Mammary epithelial cell (primary cell): Measurements from ENCODE around the gene QKI.

ENCODE experiments used
- EZH2 ChIP-seq: IDR thresholded peaks from 2 replicates; pipeline ENCODE4 v1.6.1; 2012; ENCODE audit warnings: low read length, inconsistent platforms, borderline replicate concordance
- TF ChIP-seq, protein P1 (sequence below), 2 donors: IDR thresholded peaks in 1 of 2; conservative IDR thresholded peaks in 1 of 2; 2 replicates each; pipeline ENCODE4 v1.5.1; 2011 to 2012; ENCODE audit warnings: inconsistent platforms in 2 of 2, low read length in 2 of 2, mild to moderate bottlenecking in 2 of 2, control low read depth in 1 of 2, low read depth in 1 of 2; ENCODE audit not compliant: insufficient read depth in 1 of 2; ENCODE audit errors: extremely low read depth in 1 of 2

DNA sequence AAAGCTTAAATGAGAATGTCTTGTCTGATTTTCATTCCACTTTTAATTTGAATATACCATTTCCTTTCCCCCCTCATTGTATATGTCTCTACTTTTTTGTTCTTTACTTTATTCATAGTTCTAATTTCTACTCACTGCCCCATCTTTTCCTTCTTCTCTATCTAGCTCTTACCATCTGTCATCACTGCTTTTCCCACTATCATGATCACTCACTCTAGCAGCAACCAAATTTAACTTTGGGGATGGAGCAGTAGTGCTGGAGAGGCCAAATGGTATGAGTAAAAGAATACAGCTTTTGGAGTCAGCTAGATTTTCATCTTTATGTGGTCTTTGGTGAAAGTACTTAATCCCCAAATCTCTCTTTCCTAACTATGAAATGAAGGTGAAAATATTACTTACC, 25.5 kb downstream of the QKI start:
- TF ChIP-seq, protein P1, sequence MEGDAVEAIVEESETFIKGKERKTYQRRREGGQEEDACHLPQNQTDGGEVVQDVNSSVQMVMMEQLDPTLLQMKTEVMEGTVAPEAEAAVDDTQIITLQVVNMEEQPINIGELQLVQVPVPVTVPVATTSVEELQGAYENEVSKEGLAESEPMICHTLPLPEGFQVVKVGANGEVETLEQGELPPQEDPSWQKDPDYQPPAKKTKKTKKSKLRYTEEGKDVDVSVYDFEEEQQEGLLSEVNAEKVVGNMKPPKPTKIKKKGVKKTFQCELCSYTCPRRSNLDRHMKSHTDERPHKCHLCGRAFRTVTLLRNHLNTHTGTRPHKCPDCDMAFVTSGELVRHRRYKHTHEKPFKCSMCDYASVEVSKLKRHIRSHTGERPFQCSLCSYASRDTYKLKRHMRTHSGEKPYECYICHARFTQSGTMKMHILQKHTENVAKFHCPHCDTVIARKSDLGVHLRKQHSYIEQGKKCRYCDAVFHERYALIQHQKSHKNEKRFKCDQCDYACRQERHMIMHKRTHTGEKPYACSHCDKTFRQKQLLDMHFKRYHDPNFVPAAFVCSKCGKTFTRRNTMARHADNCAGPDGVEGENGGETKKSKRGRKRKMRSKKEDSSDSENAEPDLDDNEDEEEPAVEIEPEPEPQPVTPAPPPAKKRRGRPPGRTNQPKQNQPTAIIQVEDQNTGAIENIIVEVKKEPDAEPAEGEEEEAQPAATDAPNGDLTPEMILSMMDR (conservative IDR thresholded peaks at IDR 0.05 in 1 of 2, IDR thresholded peaks at IDR 0.05 in 1 of 2; ENCODE audit: extremely low read depth in 1 of 2, insufficient read depth in 1 of 2, low read depth in 1 of 2, low read length in 2 of 2), result no peak
- no peak for TF ChIP-seq EZH2
